Subcutaneous abdominal adipose tissue (tissue), 5 donors: Measurements from ENCODE around the gene DDAH2.

Source experiments
- H3K27ac ChIP-seq: one replicate; pipeline ENCODE4 v1.7.0; 2013; ENCODE audit warnings: low read depth, mild to moderate bottlenecking, inconsistent platforms, low read length, moderate library complexity
- H3K27me3 ChIP-seq, 5 donors: one replicate each; pipeline ENCODE4 v1.7.0; 2013; ENCODE audit warnings: low read length in 5 of 5, inconsistent platforms in 1 of 5; ENCODE audit not compliant: control insufficient read depth in 5 of 5, insufficient read depth in 4 of 5
- H3K36me3 ChIP-seq, 5 donors: one replicate each; pipeline ENCODE4 v1.7.0; 2013; ENCODE audit warnings: low read length in 5 of 5; ENCODE audit not compliant: control insufficient read depth in 5 of 5, insufficient read depth in 5 of 5
- H3K4me1 ChIP-seq, 5 donors: one replicate each; pipeline ENCODE4 v1.7.0; 2013; ENCODE audit warnings: low read length in 5 of 5, mild to moderate bottlenecking in 3 of 5, moderate library complexity in 1 of 5; ENCODE audit not compliant: control insufficient read depth in 5 of 5, insufficient read depth in 5 of 5
- H3K4me3 ChIP-seq, 5 donors: one replicate each; pipeline ENCODE4 v1.7.0; 2013; ENCODE audit warnings: low read length in 5 of 5, low read depth in 1 of 5
- H3K9ac ChIP-seq, 5 donors: one replicate each; pipeline ENCODE4 v1.7.0; 2013; ENCODE audit warnings: low read length in 5 of 5, mild to moderate bottlenecking in 4 of 5, moderate library complexity in 3 of 5
- H3K9me3 ChIP-seq, 5 donors: one replicate each; pipeline ENCODE4 v1.7.0; 2013; ENCODE audit warnings: low read length in 5 of 5; ENCODE audit not compliant: control insufficient read depth in 5 of 5
- donor health status: healthy.
- donor health status: healthy.
- donor health status: healthy.
- donor health status: healthy.
- donor health status: healthy.

DDAH2 gene

GRCh38 chr6:31740397-31741223 lies 11.5 kb upstream of the DDAH2 start:
- H3K36me3 ChIP-seq: no peaks in the 10 kb centered on the region
- H3K4me1 ChIP-seq: peaks cover 4 to 60% (median 41%) of the 10 kb centered on the region in 5 donors
- H3K27me3 ChIP-seq: no peaks in the 10 kb centered on the region
- H3K4me3 ChIP-seq: peak overlapping the region; percentile 80 to 94 (median 85)
- H3K9me3 ChIP-seq: no peaks in the 10 kb centered on the region
- peak overlapping the region; percentile 68 to 86 (median 76) for H3K9ac ChIP-seq
- peak overlapping the region; percentile 49 for H3K27ac ChIP-seq

DNA sequence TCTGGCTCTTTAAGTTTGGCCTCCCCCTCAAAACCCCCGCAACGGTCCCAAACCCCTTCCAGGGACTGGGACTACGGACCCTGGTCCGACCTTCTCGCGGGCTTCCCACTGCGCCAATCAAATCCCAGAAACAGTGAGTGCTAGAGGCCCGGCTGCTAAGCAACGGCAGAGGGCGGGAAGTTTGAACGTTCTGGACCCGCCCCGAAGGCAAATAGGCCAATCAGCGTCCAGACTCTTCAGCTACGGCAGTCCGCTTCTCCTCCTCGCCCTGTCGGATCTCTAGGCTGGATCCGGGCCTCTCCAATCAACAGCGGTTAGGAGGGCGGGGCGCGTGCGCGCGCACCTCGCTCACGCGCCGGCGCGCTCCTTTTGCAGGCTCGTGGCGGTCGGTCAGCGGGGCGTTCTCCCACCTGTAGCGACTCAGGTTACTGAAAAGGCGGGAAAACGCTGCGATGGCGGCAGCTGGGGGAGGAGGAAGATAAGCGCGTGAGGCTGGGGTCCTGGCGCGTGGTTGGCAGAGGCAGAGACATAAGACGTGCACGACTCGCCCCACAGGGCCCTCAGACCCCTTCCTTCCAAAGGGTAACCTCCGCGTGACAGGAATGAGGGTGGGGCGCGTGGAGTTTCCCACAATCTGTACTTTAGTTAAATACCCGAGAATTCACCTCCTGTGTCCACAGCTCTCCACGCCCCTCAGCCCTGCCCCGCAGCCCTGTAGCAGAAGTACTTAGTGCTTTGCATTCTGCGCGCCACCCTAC lies 10.7 kb upstream of the DDAH2 start, which contains the start of gene MSH5:
MSH5 (plus strand) TSS at position 367 of the 758 bp plus-strand sequence. CDS start 462 bp downstream, outside the sequence.
- Histone ChIP-seq H3K27me3 (no peaks in the 10 kb centered on the region), H3K36me3 (no peaks in the 10 kb centered on the region), H3K27ac (peak within 1 kb of the TSS; percentile 49), H3K4me1 (peaks cover 4 to 68% (median 49%) of the 10 kb centered on the region in 5 donors), H3K9me3 (no peaks in the 10 kb centered on the region), H3K9ac (peak within 1 kb of the TSS; percentile 68 to 86 (median 76)), H3K4me3 (peak within 1 kb of the TSS; percentile 80 to 94 (median 85))

GRCh38 chr6:31737991-31738979 lies 9.2 kb upstream of the DDAH2 start:
- Histone ChIP-seq H3K27me3 (no peaks in the 10 kb centered on the region), H3K9ac (peak overlapping the region in 4 of 5 donors; percentile 21 to 48 (median 34)), H3K4me1 (peaks cover 9 to 84% (median 64%) of the 10 kb centered on the region in 5 donors), H3K9me3 (no peaks in the 10 kb centered on the region), H3K27ac (peak overlapping the region; percentile 100), H3K4me3 (peak overlapping the region in 4 of 5 donors; percentile 19 to 97 (median 32)), H3K36me3 (peaks cover 0 to 13% (median 10%) of the 10 kb centered on the region in 5 donors)

DNA sequence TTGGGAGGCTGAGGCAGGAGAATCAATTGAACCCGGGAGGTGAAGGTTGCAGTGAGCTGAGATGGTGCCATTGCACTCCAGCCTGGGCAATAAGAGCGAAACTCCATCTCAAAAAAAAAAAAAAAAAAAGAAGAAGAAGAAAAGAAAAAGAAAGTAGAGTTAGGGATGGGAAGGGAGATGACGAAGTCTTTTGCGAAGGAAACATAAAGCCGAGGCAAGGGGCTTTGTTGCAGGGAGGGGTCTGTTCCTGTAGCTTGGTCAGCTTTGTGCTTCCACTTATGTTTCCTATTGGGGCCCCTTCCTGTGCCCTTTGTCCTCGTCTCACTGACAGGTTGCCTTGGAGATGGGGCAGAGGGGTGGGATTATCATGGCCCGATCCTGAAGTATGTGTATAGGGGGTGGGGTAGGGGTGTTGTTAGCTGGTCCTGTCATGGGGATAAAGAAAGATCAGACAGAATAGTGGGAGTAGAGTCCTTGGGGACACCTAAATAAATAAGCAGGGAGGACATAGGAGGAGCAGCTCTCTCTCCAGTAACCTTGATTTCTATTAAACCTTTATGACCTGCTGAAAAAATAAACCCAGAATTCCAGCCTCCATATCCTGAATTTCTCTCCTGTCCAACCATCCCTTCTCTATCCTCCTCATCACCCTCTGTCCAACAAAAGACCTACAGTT lies 8.4 kb upstream of the DDAH2 start:
- peak overlapping the region in 3 of 5 donors; percentile 23 to 48 (median 42) for H3K9ac ChIP-seq
- H3K4me3 ChIP-seq: peak overlapping the region in 4 of 5 donors; percentile 19 to 97 (median 88)
- H3K27ac ChIP-seq: peak overlapping the region; percentile 100
- peaks cover 0 to 19% (median 15%) of the 10 kb centered on the region in 5 donors for H3K36me3 ChIP-seq
- H3K4me1 ChIP-seq: peaks cover 9 to 87% (median 68%) of the 10 kb centered on the region in 5 donors
- H3K27me3 ChIP-seq: no peaks in the 10 kb centered on the region
- no peaks in the 10 kb centered on the region for H3K9me3 ChIP-seq

DNA sequence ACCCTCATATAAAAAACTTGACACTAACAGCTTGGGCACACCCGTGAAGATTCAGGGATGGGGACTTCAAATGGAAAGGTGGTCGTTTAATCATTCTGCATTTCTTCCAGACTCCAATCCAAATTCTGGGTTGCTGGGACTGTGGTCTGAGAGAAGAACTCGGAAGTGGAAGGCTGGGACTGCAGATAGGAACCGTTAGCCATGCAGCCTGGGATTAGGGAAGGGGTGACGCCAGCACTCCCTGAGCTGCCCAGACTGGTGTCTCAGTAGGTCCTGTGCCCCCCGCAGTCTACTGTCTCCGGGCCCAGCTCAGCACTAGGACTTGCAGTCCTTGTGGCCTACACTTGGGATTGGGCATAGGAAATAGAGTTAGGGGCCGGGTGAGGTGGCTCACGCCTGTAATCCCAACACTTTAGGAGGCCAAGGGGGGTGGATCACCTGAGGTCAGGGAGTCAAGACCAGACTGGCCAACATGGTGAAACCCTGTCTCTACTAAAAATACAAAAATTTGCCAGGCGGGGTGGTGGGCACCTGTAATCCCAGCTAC lies 7.7 kb upstream of the DDAH2 start:
- Histone ChIP-seq H3K36me3 (peaks cover 3 to 25% (median 21%) of the 10 kb centered on the region in 5 donors), H3K4me1 (peaks cover 9 to 87% (median 71%) of the 10 kb centered on the region in 5 donors), H3K9ac (peak overlapping the region in 4 of 5 donors; percentile 71 to 100 (median 98)), H3K27ac (peak overlapping the region; percentile 100), H3K27me3 (no peaks in the 10 kb centered on the region), H3K4me3 (peak overlapping the region; percentile 80 to 98 (median 93)), H3K9me3 (no peaks in the 10 kb centered on the region)

GRCh38 chr6:31736021-31736767 lies 7.1 kb upstream of the DDAH2 start, which contains the start of gene CLIC1:
CLIC1 (minus strand) TSS chr6:31736530; CDS start chr6:31736300, 230 bp downstream.
- Histone ChIP-seq H3K36me3 (peaks cover 7 to 32% (median 27%) of the 10 kb centered on the region in 5 donors), H3K9me3 (no peaks in the 10 kb centered on the region), H3K27ac (peak within 1 kb of the TSS; percentile 100), H3K27me3 (no peaks in the 10 kb centered on the region), H3K4me3 (peak within 1 kb of the TSS; percentile 80 to 98 (median 93)), H3K4me1 (peaks cover 13 to 86% (median 71%) of the 10 kb centered on the region in 5 donors), H3K9ac (peak within 1 kb of the TSS; percentile 97 to 100 (median 98))

DNA sequence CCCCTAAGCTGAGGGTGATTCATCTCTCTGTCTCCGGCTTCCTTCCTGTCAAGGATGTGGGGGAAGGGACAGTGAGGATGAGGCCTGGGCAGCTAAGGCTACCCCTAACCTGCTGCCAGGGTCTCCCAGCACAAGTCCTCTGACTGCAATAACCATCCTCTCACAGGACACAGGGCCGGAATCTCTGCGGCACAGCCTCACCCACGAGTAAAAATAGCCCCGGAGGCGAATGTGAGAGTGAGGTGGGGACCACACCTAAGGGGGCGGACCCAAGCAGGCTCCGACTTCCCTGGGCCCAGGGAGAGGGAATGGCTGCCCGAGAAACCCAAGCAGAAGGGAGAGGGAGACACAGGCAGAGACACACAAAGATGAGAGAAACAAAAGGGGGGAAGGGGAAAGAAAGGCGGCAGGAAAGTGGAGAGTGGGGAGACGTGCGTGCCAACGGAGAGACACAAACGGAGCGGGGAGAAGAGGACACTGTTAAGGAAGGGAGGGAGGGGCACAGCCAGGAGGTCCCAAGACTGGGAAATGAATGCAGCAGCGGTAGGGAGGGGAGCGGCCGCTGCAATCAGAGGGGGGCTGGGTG lies 5.8 kb upstream of the DDAH2 start:
- H3K4me1 ChIP-seq: peaks cover 13 to 86% (median 68%) of the 10 kb centered on the region in 5 donors
- peak overlapping the region; percentile 80 to 98 (median 93) for H3K4me3 ChIP-seq
- H3K9ac ChIP-seq: peak overlapping the region; percentile 97 to 100 (median 98)
- H3K9me3 ChIP-seq: no peaks in the 10 kb centered on the region
- peak overlapping the region; percentile 100 for H3K27ac ChIP-seq
- peaks cover 7 to 37% (median 31%) of the 10 kb centered on the region in 5 donors for H3K36me3 ChIP-seq
- no peaks in the 10 kb centered on the region for H3K27me3 ChIP-seq
